SH-SY5Y (cell line): ENCODE results near the gene CPS1.

Source experiments
- GATA2 ChIP-seq: IDR thresholded peaks from 2 replicates; pipeline ENCODE4 v1.6.1; 2011; ENCODE audit warnings: mild to moderate bottlenecking, low read depth, low read length
- GATA3 ChIP-seq: IDR thresholded peaks from 2 replicates; pipeline ENCODE4 v1.6.1; 2011; ENCODE audit warnings: low read depth, mild to moderate bottlenecking, low read length, moderate library complexity

DNA sequence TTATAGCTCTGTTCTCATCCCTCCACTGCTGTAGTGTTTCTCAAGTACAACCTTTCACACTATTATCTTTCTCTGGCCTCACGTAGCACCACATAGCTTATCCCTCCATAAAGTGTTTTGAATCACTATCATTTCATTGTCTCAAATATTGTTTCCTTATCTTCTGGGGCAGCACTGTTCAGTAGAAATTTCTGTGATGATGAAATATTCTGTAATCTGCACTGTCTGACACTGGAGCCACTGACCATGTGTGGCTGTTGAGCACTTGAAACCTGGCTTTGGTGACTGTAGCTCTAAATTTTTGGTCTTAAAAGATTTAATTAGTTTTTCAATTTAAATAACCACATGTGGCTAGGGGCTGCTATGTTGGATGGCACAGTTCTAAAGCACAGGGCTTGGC, 78.9 kb downstream of the CPS1 start:
- TF ChIP-seq GATA3 (no peak), GATA2 (no peak)
